Fibroblast of skin of back (primary cell): ENCODE data around the gene ZNF394. TPM values are rescaled to one million over a fixed set of nuclear protein-coding genes. Genes with fewer than 3 reads are reported as not detected.
"Not testable (repeated sequence)": the region's sequence is repeated elsewhere in the genome, so short reads cannot be mapped to it uniquely, and the experiment has no call there.

Source experiments
- DNase-seq: peaks from one replicate; pipeline ENCODE4 v3.0.0-alpha.2; 2013
- polyA plus RNA-seq, 2 experiments: library from polyadenylated mRNA; unstranded; fragments of 120-200 nt; gene quantifications; one replicate each; pipeline ENCODE4 v1.2.1, GENCODE V29; 2013; ENCODE audit not compliant: insufficient read length in 2 of 2

ZNF394 gene
- polyA plus RNA-seq (2013, experiment 1 of 2; ENCODE audit: insufficient read length), result 10.1 TPM
- polyA plus RNA-seq (2013, experiment 2 of 2; ENCODE audit: insufficient read length), result 9.7 TPM

DNA sequence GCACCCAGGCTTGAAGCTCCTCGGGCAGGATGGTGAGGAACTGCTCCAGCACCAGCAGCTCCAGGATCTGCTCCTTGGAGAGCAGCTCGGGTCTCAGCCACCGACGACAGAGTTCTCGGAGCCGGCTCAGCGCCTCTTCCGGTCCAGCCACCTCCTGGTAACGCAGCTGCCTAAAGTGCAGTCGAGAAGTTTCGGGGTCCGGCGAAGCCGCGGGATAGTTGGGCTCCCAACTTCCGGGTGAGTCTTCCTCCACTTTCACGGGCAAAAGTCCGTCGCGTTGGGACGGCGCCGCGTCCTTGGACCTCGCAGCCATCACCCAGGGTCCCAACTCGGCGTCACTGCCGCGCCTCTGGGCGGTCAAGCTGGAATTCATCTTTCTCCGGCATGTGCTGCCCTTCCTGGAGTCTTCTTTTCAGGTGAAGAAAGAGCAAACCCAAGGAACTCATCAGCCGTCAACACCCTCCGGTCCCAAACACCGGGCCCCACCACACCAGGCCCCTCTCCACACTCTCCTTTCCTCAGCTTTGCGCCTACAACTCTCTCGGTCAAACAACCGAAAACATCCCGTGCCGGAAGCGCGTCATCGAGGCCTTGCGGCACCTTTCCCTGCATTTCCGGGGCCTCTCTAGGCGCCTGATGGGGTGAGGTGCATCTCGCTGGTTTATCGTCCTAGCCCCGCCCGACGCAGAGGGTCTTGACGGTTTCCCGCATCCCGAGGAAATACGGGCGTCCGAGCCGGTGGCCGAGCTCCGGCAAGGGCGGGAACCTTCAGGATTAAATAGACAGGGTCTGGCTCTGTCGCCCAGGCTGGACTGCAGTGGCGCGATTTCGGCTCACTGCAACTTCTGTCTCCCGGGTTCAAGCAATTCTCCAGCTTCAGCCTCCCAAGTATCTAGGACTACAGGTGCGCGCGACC is at the start of gene ZNF394:
ZNF394 (minus strand) TSS at position 561 of the 916 bp plus-strand sequence; CDS start at position 373, 188 bp downstream.
- peak; percentile 95 for DNase-seq

DNA sequence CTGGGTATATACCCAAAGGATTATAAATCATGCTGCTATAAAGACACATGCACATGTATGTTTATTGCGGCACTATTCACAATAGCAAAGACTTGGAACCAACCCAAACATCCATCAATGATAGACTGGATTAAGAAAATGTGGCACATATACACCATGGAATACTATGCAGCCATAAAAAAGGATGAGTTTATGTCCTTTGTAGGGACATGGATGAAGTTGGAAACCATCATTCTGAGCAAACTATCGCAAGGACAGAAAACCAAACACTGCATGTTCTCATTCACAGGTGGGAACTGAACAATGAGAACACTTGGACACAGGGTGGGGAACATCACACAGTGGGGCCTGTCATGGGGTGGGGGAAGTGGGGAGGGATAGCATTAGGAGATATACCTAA is 49.5 kb upstream of the ZNF394 start:
- not testable (repeated sequence) for DNase-seq

DNA sequence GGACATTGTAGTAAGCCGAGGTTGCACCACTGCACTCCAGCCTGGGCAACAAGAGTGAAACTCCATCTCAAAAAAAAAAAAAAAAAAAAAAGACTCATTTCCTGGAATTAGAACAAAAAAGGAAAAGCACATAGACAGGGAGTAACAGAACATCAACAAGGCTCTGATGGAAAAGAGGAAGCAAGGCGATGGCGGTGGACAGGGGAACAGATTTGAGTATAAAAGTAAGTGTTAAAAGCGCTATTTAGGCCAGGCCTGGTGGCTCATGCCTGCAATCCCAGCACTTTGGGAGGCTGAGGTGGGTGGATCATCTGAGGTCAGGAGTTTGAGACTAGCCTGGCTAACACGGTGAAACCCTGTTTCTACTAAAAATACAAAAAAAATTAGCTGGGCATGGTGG is 45.2 kb upstream of the ZNF394 start:
- not testable (repeated sequence) for DNase-seq

DNA sequence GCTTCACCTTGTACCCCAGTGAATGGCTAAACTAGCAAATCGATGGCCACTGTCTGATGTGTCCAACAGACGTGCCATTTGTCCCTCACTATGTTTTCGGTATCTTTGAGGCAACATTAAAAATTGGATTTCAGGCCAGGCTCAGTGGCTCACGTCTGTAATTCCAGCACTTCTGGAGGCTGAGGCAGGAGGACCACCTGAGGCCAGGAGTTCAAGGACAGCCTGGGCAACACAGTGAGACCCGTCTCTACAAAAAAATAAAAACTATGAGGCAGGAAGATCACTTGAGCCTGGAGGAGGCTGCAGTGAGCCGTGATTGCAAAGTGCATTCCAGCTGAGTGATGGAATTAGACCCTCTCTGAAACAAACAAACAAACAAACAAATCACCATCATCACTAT is 43.8 kb upstream of the ZNF394 start:
- no peak for DNase-seq

DNA sequence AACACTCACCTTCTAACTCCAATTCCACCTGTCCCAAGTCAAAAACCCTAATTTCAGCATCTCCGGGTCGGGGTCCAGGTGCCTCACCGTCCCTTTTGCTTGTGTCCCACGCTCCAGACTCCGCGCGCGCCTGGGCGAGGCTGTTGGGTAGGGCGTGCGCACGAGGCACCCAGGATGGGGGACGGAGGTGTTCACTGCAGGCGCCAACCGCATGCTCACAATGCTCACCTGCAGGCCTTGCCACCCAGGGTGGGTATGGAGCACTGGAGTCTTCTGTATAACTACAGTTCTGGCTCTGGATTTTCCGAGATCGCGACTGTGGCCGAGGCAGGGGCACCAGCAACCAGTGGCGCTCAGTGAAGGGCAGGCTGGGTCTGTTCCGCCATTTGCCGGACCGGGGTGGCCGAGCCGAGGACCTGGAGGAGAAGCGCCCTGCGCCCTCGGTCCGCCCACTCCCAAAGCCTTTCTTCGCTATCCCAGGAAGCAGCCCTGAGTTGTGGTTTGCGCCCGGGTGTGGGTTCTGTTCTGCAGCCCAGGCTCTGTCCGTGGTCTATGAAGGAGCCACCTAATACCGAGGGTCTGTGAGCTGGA is 43.1 kb upstream of the ZNF394 start:
- no peak for DNase-seq

DNA sequence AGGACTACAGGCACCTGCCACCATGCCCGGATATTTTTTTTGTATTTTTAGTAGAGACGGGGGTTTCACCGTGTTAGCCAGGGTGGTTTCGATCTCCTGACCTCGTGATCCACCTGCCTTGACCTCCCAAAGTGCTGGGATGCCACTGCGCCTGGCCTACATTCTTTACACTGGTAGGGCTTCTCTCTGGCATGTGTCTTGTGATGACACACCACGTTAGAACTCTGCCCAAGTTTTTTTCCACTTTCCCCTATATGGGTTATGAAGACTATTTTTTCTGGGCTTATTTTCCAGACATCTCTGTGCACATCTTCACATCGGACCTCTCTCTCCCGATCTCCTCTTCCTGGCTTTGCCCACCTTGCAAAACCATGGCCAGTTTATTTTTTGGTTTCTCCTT is 41.1 kb upstream of the ZNF394 start:
- no peak for DNase-seq

DNA sequence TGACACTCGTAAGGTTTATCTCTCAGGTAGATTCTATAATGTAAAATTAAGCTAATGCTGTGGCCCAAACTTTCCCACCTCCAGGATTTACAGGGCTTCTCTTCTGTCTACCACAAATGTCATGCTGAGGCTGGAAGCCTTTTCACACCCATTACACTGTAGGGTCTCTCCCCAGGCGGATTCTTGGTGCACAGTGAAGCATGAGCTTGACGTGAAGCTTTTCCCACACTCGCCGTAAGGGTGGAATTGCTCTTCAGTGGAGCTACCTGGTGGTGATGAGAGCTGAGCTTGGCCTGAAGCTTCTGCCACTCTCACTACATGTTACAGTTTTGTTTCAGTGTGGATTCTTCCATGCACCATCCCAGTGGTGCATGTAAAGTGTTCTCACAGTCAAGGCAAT is 40.5 kb upstream of the ZNF394 start:
- DNase-seq, result no peak

DNA sequence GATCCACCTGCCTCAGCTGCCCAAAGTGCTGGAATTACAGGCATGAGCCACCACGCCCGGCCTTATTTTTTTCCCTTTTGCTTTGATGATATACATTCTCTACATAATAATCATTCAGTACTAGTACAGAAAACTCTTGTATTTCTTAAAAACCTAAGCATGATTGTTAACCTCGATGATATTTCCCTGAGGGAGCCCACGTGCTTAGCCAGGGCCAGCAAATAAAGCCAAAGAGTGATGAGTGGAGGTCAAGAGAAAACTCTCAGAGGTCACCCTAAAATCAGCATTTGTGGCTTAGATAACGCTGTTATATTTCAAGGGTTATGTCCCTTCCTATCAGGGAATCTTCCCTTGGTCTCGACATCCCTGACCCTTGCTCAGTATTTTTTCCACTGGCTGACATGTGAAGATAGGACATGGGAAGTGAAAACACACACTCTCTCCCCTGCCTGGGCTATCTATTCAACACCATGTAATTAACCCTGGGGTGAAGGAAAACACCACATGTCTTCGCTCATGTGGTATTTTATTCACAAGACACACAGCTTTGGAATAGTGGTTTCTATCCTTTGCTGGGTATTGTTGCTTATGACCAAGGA is 39.2 kb upstream of the ZNF394 start:
- no peak for DNase-seq

DNA sequence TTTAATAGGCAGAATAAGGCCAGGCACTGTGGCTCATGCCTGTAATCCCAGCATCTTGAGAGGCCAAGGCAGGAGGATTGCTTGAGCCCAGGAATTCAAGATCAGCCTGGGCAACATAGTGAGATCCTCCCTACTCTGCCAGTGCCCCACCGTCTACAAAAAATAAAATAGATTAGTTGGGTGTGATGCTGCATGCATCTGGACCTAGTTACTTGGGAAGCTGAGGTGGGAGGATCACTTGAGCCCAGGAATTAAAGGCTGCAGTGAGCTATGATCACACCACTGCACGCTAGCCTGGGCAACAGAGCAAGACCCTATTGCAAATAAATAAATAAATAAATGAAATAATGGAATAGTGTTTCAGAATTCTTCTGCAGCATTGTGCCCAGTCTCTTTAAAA is 35.6 kb upstream of the ZNF394 start:
- no peak for DNase-seq

DNA sequence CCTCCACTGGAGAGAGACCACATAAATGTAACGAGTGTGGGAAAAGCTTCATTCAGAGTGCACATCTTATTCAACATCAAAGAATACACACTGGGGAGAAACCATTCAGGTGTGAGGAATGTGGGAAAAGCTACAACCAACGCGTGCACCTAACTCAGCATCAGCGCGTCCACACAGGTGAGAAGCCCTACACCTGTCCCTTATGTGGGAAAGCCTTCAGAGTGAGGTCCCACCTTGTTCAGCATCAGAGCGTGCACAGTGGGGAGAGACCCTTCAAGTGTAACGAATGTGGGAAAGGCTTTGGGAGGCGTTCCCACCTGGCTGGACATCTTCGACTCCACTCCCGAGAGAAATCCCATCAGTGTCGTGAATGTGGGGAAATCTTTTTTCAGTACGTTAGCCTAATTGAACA is 31.3 kb upstream of the ZNF394 start:
- DNase-seq, result no peak

DNA sequence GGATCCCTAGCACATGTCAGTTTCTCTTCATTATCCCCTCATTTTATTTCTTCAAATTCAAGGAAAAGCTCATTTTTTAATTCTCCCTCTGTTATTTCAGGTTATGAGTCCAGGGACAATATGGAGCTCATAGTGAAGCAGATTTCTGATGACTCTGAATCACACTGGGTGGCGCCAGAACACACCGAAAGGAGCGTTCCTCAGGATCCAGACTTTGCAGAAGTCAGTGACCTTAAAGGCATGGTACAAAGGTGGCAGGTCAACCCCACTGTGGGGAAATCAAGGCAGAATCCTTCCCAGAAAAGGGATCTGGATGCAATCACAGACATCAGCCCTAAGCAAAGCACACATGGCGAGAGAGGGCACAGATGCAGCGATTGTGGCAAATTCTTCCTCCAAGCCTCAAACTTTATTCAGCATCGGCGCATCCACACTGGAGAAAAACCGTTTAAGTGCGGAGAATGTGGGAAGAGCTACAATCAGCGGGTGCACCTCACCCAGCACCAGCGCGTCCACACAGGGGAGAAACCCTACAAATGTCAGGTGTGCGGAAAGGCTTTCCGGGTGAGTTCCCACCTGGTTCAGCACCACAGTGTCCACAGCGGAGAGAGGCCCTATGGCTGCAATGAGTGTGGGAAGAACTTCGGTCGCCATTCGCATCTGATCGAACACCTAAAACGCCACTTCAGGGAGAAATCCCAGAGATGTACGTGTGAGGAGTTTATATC is 25.8 kb upstream of the ZNF394 start:
- no peak for DNase-seq

DNA sequence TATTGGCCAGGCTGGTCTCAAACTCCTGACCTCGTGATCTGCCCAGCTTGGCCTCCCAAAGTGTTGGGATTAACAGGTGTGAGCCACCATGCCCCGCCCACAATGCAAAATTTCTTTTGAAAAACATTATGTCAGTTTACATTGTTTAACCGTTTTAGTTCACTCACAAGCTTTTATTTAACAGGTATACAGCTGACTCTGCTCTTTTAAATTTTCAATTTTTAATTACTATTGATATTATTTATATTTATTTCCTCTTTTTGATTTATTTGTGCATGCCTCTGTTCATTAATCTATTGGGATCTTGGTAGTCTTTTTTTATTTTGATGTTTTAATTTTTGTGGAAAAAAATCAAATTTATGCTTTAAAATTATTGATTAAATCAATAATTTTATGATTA is 21.3 kb upstream of the ZNF394 start:
- no peak for DNase-seq

DNA sequence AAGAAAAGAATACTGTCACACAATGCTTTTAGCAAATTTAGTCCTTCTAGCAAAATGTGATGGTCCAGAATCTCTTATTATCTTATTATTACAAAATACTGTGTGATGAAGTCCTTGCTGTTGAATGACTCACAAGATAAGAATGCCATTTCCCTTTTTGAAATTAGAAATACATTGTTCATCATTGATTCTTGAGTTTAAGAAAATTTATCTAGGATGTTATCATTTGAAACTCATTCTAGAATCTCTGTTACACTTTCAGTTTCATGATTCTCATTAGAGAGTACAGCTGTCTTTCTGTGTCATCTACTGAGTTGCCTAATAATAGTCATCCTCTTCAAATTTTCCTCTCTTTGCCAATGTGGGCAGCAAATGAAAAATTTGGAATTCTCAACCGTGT is 14.0 kb upstream of the ZNF394 start:
- DNase-seq, result peak; percentile 38

DNA sequence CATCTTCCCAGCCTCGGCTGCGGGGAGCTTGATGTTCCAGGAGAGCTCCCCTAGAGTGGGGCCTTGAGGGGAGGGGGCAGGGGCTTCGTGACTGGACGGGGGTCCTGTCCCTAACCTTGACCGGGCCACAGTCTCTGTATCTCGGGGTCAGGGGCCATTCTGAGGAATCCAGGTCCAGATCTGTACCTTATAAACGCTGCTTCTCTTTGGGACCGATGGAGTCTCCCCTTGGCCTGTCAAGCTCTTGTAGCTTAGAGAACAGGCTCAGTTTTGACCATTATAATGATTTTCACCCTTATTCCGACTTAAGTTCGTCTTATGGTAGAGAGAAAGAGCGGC is 5.2 kb upstream of the ZNF394 start:
- DNase-seq, result no peak

DNA sequence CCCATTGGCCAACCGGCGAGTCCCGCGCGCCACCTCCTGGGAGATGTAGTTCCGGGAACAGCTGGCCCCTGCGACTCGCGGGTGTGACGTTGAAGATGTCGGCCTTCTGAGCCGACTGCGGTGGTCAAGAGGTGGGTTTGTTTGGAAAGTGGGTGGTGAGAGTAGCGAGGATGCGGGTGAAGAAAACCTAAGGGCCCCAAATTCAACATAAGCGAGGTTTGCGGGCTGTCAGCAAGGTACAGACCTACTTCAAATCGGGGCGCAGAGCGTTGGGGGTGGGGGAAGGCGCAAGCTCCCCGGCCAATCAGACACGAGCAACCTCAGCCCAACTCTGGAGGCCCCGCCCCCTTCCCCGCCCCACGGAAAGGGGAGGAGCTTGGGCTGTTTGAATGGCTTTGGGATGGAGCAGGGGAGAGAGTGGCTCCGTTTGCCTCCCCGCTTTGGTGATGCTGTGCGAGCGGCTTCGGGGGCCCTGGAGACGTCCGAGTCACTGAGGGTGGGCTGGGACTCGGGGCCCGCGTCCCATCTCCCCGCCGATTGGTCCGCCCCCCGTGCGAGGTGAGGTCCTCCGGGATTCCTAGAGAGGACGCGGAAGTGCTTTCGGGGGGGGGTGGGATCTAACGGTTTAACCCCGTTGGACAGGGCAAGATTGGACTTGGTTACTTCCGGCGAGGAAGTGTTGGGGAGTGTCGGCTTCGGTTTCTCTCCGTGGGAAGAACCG is 4.7 kb upstream of the ZNF394 start, which contains the start of gene ZKSCAN5:
ZKSCAN5 (plus strand) TSS at position 60 of the 721 bp plus-strand sequence. CDS start 1,383 bp downstream, outside the sequence.
- DNase-seq, result peak; percentile 98

DNA sequence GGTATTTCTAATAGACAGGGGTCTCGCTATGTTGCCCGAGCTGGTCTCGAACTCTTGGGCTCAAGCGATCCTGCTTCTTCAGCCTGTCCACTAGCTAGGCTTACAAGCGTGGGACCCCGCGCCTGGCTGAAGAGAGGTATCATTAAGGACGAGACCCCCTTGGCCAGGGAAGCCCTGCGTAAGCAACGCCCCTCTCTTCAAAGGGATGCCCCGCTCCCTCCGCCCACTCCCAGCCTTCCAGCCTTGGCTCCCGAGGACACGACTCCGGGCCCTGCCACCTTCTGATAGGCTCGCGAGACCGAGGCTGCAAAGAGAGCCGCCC is 4.2 kb upstream of the ZNF394 start:
- DNase-seq, result no peak

DNA sequence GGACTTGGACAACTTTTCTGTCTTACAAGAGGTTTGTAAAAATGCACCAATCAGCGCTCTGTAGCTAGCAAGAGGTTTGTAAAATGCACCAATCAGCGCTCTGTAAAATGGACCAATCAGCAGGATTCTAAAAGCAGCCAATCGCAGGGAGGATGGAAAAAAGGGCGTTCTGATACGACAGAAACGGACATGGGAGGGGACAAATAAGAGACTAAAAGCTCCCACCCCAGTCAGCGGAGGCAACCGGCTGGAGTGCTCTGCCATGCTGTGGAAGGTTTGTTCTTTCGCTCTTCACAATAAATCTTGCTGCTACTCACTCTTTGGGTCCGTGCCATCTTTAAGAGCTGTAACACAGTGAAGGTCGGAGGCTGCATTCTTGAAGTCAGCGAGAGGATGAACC is 1.2 kb upstream of the ZNF394 start:
- DNase-seq, result not testable (repeated sequence)

DNA sequence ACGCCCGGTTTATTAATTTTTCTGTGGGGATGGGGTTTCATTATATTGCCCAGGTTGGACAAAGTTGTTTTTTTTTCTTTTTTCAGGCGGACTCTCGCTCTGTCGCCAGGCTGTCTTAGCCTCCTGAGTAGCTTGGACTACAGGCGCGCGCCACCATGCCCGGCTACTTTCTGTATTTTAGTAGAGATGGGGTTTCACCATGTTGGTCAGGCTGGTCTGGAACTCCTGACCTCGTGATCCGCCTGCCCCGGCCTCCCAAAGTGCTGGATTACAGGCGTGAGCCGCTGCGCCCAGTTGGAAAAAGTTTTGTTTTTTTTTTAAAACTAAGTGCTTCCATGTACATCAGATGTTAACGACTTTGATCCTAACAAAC is 542 bp upstream of the ZNF394 start:
- no peak for DNase-seq

DNA sequence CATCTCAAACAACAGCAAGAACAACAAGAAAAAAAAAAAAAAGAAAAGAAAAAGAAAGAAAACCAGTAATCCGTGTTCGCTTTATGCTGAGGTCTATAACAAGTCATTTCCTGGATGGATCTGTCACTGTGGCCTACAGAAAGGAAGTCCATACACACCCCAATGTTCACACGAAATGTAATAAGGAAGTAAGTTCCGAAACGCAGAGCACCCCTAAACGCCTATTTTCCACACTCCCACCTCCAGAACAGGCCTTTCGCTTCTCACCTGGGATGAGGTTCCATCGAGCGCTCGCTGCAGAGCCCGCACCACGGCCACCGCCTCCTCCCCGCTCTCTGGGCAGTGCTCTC is 735 bp downstream of the ZNF394 start:
- DNase-seq, result no peak

DNA sequence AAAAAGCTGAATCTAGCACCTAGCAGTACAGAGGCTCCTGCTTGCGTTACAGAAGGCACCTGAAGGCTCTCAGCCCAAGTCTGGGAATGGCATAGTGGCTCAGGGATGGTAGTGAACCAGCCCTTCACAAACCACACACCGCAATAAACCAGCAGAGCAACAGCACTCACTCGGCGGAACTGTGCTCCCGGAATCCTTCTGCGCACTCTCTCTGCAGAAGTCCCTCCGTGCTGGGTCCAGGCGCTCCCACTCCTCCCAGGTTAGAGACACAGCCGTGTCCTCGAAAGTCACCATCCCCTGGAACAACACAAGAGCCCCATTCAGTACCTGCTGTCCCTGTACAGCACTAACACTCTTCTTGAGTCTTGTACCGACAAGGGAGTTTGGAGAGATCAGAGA is 1.5 kb downstream of the ZNF394 start:
- DNase-seq, result no peak

DNA sequence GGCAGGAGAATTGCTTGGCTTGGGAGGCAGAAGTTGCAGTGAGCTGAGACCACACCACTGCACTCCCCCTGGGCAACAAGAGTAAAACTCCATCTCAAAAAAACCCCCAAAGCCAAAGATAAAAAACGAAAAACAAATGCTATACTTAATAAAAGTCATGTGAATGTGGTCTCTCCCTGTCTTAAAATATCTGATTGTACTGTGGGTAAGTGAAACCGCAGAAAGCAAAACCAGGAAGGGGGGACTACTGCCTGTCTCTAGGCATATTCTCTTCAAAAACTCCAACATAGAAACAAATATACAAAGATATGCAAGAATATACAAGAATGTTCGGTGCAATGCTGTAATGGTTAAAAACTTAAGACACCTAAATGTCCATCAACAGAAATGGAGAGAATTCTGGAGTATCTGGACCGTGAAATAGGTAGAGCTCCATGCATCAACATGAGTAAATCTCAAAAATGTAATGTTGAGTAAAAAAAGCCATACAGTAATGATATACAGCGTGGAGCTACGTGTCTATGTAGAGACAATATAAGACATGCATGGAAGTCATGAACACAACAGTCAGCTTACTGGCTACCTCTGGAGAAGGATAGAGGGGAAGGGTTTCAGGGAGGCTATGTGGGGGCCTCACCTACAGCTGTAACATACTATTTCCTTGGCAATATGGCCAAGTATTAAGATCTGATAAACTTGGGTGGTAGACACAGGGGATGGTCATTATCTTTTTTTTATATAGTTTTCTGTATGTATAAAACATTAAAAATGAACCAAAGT is 2.1 kb downstream of the ZNF394 start:
- DNase-seq, result no peak

DNA sequence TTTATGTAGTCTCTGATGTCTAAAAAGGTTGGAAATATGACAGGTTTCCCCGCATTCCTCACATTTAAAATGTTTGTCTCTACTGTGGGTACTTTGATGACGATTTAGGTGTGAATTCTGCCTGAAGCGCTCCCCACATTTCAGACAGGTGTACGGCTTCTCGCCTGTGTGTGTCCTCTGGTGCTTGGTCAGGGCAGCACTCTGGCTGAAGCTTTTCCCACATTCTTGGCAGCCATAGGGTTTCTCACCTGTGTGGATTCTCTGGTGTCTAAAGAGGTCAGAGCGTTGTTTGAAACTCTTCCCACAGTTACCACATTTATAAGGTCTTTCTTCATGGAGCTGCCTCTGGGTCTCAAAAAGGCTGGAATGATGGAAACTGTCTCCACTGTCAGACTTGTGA is 6.3 kb downstream of the ZNF394 start:
- DNase-seq, result no peak
